HL-60 (cell line): ENCODE results near the gene BAG3.

Source experiments
- GABPA ChIP-seq: IDR thresholded peaks from 2 replicates; pipeline ENCODE4 v1.6.1; 2012; ENCODE audit warnings: low read depth
- POLR2AphosphoS5 ChIP-seq: IDR thresholded peaks from 2 replicates; pipeline ENCODE4 v1.6.1; 2012; ENCODE audit warnings: low read depth
- SPI1 ChIP-seq: IDR thresholded peaks from 2 replicates; pipeline ENCODE4 v1.6.1; 2012; ENCODE audit warnings: low read depth, mild to moderate bottlenecking, borderline replicate concordance
- TF ChIP-seq, protein P1 (sequence below): IDR thresholded peaks from one replicate; pipeline ENCODE4 v1.5.1; 2011; ENCODE audit warnings: low read length, control low read depth, inconsistent platforms; ENCODE audit not compliant: insufficient read depth
- TF ChIP-seq, protein P2 (sequence below): IDR thresholded peaks from 2 replicates; pipeline ENCODE4 v1.6.1; 2012; ENCODE audit warnings: low read depth; ENCODE audit not compliant: insufficient replicate concordance

DNA sequence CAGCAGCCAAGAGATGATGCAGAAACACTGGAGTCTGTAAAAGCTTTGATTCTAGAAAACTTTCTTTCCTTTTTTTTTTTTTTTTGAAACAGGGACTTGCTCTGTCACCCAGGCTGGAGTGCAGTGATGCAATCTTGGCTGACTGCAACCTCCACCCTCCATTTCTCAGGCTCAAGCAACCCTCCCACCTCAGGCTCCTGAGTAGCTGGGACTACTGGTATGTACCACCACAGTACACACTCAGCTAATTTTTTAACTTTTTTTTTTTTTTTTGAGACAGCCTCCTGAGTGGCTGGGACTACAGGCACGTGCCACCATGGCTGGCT lies 17.0 kb upstream of the BAG3 start:
- TF ChIP-seq, protein P1, sequence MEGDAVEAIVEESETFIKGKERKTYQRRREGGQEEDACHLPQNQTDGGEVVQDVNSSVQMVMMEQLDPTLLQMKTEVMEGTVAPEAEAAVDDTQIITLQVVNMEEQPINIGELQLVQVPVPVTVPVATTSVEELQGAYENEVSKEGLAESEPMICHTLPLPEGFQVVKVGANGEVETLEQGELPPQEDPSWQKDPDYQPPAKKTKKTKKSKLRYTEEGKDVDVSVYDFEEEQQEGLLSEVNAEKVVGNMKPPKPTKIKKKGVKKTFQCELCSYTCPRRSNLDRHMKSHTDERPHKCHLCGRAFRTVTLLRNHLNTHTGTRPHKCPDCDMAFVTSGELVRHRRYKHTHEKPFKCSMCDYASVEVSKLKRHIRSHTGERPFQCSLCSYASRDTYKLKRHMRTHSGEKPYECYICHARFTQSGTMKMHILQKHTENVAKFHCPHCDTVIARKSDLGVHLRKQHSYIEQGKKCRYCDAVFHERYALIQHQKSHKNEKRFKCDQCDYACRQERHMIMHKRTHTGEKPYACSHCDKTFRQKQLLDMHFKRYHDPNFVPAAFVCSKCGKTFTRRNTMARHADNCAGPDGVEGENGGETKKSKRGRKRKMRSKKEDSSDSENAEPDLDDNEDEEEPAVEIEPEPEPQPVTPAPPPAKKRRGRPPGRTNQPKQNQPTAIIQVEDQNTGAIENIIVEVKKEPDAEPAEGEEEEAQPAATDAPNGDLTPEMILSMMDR, result no peak
- TF ChIP-seq GABPA (no peak), POLR2AphosphoS5 (no peak), SPI1 (no peak)
- TF ChIP-seq, protein P2, sequence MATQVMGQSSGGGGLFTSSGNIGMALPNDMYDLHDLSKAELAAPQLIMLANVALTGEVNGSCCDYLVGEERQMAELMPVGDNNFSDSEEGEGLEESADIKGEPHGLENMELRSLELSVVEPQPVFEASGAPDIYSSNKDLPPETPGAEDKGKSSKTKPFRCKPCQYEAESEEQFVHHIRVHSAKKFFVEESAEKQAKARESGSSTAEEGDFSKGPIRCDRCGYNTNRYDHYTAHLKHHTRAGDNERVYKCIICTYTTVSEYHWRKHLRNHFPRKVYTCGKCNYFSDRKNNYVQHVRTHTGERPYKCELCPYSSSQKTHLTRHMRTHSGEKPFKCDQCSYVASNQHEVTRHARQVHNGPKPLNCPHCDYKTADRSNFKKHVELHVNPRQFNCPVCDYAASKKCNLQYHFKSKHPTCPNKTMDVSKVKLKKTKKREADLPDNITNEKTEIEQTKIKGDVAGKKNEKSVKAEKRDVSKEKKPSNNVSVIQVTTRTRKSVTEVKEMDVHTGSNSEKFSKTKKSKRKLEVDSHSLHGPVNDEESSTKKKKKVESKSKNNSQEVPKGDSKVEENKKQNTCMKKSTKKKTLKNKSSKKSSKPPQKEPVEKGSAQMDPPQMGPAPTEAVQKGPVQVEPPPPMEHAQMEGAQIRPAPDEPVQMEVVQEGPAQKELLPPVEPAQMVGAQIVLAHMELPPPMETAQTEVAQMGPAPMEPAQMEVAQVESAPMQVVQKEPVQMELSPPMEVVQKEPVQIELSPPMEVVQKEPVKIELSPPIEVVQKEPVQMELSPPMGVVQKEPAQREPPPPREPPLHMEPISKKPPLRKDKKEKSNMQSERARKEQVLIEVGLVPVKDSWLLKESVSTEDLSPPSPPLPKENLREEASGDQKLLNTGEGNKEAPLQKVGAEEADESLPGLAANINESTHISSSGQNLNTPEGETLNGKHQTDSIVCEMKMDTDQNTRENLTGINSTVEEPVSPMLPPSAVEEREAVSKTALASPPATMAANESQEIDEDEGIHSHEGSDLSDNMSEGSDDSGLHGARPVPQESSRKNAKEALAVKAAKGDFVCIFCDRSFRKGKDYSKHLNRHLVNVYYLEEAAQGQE, result no peak
